Body of pancreas (tissue), 4 donors: Measurements from ENCODE around the gene HABP2. TPM values are rescaled to one million over a fixed set of nuclear protein-coding genes. Genes with fewer than 3 reads are reported as not detected.

ENCODE experiments used
- ATAC-seq: fragments of 150-250 bp; one replicate; pipeline ENCODE4 v1.9.1; 2016
- DNase-seq, 4 donors: peaks; one replicate each; pipeline ENCODE4 v3.0.0-alpha.2; 2019
- H3K27ac ChIP-seq, 4 donors: fragments of 200-600 bp; sonication (generic); 1 replicate in 3 of 4; 2 replicates in 1 of 4; pipeline versions ENCODE4 v1.5.1 to v1.6.1; 2016 to 2019; ENCODE audit warnings: mild to moderate bottlenecking in 1 of 4, mixed read lengths in 1 of 4, moderate library complexity in 1 of 4
- H3K27me3 ChIP-seq, 2 donors: fragments of 200-600 bp; sonication (generic); one replicate each; pipeline ENCODE4 v1.6.0; 2016; ENCODE audit warnings: mild to moderate bottlenecking in 1 of 2
- H3K36me3 ChIP-seq, 2 donors: fragments of 200-600 bp; sonication (generic); replicated peaks in 1 of 2; 2 replicates each; pipeline ENCODE4 v1.5.1; 2016; ENCODE audit warnings: low read depth in 2 of 2; ENCODE audit not compliant: insufficient read depth in 1 of 2
- H3K4me1 ChIP-seq: fragments of 200-600 bp; sonication (generic); one replicate; pipeline ENCODE4 v1.6.0; 2016
- H3K4me3 ChIP-seq, 2 donors: fragments of 200-600 bp; sonication (generic); 1 replicate in 1 of 2; 2 replicates in 1 of 2; pipeline ENCODE4 v1.5.1; 2016 to 2019
- H3K9me3 ChIP-seq, 3 donors: fragments of 200-600 bp; sonication (generic); 1 replicate in 2 of 3; 2 replicates in 1 of 3; pipeline ENCODE4 v1.5.1; 2016
- POLR2A ChIP-seq, 3 donors: fragments of 450-650 bp; IDR thresholded peaks; one replicate each; pipeline ENCODE4 v1.6.1; 2016; ENCODE audit warnings: antibody characterized with exemption in 3 of 3, mild to moderate bottlenecking in 2 of 3
- WGBS, 2 donors: methylation state at CpG; one replicate each; pipeline ENCODE4 v1.1.5; 2017; 5-methylcytosine and 5-hydroxymethylcytosine counted together
- intact Hi-C: fragments of 100-400 bp; cut with DNase I; formaldehyde crosslinking; loops from one replicate; pipeline ENCODE4 v1.15.1; 2023
- total RNA-seq, 2 donors: library from RNA; depleted of rRNA; stranded (reverse); fragments of >200 nt; gene quantifications; one replicate each; pipeline ENCODE4 v1.1.0, GENCODE V29; 2016
- TF ChIP-seq, protein P1 (sequence below), 7 experiments: fragments of 450-650 bp in 4 of 7; fragments of 200-600 bp in 3 of 7; sonication (generic) in 3 of 7; IDR thresholded peaks; one replicate each; pipeline ENCODE4 v1.5.1; 2016 to 2019; ENCODE audit warnings: antibody characterized with exemption in 7 of 7

The HABP2 gene
- total RNA-seq, 2 donors from 2014 or later = 9.2 to 10.6 TPM

GRCh38 chr10:113528876-113529275 is 24.0 kb upstream of the HABP2 start:
- ATAC-seq = no peak
- no peak for TF ChIP-seq POLR2A (IDR thresholded peaks at IDR 0.05)
- TF ChIP-seq, protein P1, sequence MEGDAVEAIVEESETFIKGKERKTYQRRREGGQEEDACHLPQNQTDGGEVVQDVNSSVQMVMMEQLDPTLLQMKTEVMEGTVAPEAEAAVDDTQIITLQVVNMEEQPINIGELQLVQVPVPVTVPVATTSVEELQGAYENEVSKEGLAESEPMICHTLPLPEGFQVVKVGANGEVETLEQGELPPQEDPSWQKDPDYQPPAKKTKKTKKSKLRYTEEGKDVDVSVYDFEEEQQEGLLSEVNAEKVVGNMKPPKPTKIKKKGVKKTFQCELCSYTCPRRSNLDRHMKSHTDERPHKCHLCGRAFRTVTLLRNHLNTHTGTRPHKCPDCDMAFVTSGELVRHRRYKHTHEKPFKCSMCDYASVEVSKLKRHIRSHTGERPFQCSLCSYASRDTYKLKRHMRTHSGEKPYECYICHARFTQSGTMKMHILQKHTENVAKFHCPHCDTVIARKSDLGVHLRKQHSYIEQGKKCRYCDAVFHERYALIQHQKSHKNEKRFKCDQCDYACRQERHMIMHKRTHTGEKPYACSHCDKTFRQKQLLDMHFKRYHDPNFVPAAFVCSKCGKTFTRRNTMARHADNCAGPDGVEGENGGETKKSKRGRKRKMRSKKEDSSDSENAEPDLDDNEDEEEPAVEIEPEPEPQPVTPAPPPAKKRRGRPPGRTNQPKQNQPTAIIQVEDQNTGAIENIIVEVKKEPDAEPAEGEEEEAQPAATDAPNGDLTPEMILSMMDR (IDR thresholded peaks at IDR 0.05) = no peak

DNA sequence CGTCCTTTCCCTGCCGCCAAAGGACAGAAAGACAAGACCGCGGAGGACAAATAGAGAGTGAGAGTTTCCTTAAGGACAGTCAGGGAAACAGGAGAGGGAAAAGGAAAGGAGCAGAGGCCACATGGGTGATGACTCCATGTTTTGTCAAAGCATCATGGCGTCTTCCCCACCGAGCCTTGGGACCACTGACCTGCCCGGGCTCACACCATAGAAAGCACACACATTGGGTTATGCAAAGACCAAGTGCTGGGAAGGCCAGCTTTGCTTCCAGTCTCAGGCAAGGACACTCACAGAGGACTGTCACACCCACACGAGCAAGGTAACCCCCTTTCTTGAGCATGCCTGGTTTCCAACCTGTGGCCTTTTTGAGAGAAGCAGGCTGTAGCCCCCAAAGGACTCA is 23.3 kb upstream of the HABP2 start:
- Histone ChIP-seq H3K4me1 (no peaks in the 10 kb centered on the region), H3K36me3 (no peaks in the 10 kb centered on the region), H3K4me3 (no peak overlapping the region), H3K27ac (no peak overlapping the region), H3K9me3 (no peaks in the 10 kb centered on the region), H3K27me3 (no peaks in the 10 kb centered on the region)
- WGBS, 2 donors = 90 to 94% methylated on average over 6 to 8 of the region's 8 CpGs
- ATAC-seq (no peak), DNase-seq (no peak)
- no peak for TF ChIP-seq POLR2A (IDR thresholded peaks at IDR 0.05)
- TF ChIP-seq, protein P1 (IDR thresholded peaks at IDR 0.05) = no peak
- intact Hi-C loops = no loop called here

More at GRCh38 chr10:113528876-113529275, 24.0 kb upstream of the HABP2 start:
- no peaks in the 10 kb centered on the region for H3K36me3 ChIP-seq
- no peaks in the 10 kb centered on the region for H3K27me3 ChIP-seq
- H3K4me1 ChIP-seq = no peaks in the 10 kb centered on the region
- no peaks in the 10 kb centered on the region for H3K9me3 ChIP-seq
- no peak overlapping the region for H3K4me3 ChIP-seq
- WGBS, 2 donors = 76 to 84% methylated on average over 7 of the region's 7 CpGs
- intact Hi-C loops = no loop called here
- no peak overlapping the region for H3K27ac ChIP-seq
- no peak for DNase-seq

DNA sequence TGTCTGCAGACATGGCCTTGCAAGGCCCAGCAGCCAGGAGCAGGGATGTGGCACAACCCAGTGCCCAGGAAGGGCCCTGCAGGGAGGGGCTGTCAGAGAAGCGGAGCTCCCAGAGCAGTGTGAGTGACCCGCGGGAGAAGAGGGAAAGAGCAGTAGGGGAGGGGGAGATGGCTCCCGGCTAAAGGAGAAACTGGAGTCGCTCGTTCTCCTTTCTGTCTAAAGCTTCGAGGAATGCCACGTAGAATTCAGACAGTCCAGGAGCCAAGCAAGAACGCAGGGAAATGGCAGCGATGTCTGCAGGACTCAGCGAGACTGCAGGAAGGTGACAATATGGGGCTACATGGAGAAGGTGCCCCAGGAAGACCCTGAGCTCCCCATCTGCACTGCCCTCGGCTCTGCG is 22.4 kb upstream of the HABP2 start:
- intact Hi-C loops = no loop called here
- H3K27me3 ChIP-seq = no peaks in the 10 kb centered on the region
- no peaks in the 10 kb centered on the region for H3K4me1 ChIP-seq
- no peak for DNase-seq
- no peak overlapping the region for H3K4me3 ChIP-seq
- no peak overlapping the region for H3K27ac ChIP-seq
- 78 to 88% methylated on average over 13 of the region's 13 CpGs for WGBS, 2 donors
- no peak for ATAC-seq
- no peaks in the 10 kb centered on the region for H3K36me3 ChIP-seq
- H3K9me3 ChIP-seq = no peaks in the 10 kb centered on the region
- TF ChIP-seq, protein P1 (IDR thresholded peaks at IDR 0.05) = no peak
- no peak for TF ChIP-seq POLR2A (IDR thresholded peaks at IDR 0.05)

DNA sequence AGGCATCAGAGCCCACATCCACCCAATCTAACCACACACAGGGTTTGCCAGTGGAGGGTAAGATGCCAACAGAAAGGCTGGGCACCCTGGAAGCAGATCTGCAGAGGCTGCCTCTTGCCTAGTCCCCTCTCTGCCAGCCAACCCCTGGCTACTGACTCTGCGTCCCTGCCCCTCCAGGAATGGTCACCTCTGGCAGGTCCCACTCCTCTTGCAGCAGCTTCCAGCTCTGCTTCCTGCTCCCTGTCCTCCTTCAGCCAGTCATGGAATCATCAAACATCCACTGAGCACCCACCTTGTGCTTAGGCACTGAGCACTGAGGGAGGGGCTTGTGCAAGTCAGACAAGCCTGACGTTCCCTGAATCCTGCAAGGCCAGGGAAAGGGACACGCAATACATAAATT is 20.1 kb upstream of the HABP2 start:
- Histone ChIP-seq H3K4me3 (no peak overlapping the region), H3K36me3 (no peaks in the 10 kb centered on the region), H3K4me1 (no peaks in the 10 kb centered on the region), H3K9me3 (no peaks in the 10 kb centered on the region), H3K27ac (no peak overlapping the region), H3K27me3 (no peaks in the 10 kb centered on the region)
- no peak for TF ChIP-seq POLR2A (IDR thresholded peaks at IDR 0.05)
- TF ChIP-seq, protein P1 (IDR thresholded peaks at IDR 0.05) = no peak
- ATAC-seq (no peak), DNase-seq (no peak)
- WGBS, 2 donors = 89 to 100% methylated on average over 3 of the region's 3 CpGs
- intact Hi-C loops = no loop called here

GRCh38 chr10:113533801-113534200 is 19.1 kb upstream of the HABP2 start:
- WGBS, 2 donors = 76 to 86% methylated on average over 6 of the region's 6 CpGs
- DNase-seq = no peak
- H3K9me3 ChIP-seq = no peaks in the 10 kb centered on the region
- intact Hi-C loops = no loop called here
- H3K36me3 ChIP-seq = no peaks in the 10 kb centered on the region
- no peaks in the 10 kb centered on the region for H3K4me1 ChIP-seq
- ATAC-seq = no peak
- H3K27ac ChIP-seq = no peak overlapping the region
- H3K4me3 ChIP-seq = no peak overlapping the region
- H3K27me3 ChIP-seq = no peaks in the 10 kb centered on the region
- no peak for TF ChIP-seq POLR2A (IDR thresholded peaks at IDR 0.05)
- TF ChIP-seq, protein P1 (IDR thresholded peaks at IDR 0.05) = no peak
